Neural cell (in vitro differentiated cells): Measurements from ENCODE around the gene MB21D2.

Experiments
- CTCF ChIP-seq: fragments of 450-650 bp; IDR thresholded peaks from 2 replicates; pipeline ENCODE4 v1.5.1; 2014; ENCODE audit warnings: antibody characterized with exemption, mild to moderate bottlenecking, moderate library complexity; ENCODE audit not compliant: poor library complexity, severe bottlenecking
- EP300 ChIP-seq: fragments of 450-650 bp; conservative IDR thresholded peaks from 2 replicates; pipeline ENCODE4 v1.6.1; 2014; ENCODE audit warnings: antibody characterized with exemption, mild to moderate bottlenecking, moderate library complexity; ENCODE audit not compliant: poor library complexity, severe bottlenecking
- EZH2 ChIP-seq: fragments of 200-600, 300-800 bp; shearing (Covaris generic), sonication (generic); IDR thresholded peaks from 2 replicates; pipeline ENCODE4 v1.6.1; 2014; ENCODE audit warnings: antibody characterized with exemption, low read length, borderline replicate concordance, mild to moderate bottlenecking; ENCODE audit not compliant: insufficient read depth, poor library complexity, severe bottlenecking
- MXI1 ChIP-seq: fragments of 450-650 bp; conservative IDR thresholded peaks from 2 replicates; pipeline ENCODE4 v1.6.1; 2014; ENCODE audit warnings: antibody characterized with exemption, mild to moderate bottlenecking; ENCODE audit not compliant: poor library complexity, severe bottlenecking
- POLR2AphosphoS5 ChIP-seq: IDR thresholded peaks from 2 replicates; pipeline ENCODE4 v1.6.1; 2012
- RAD21 ChIP-seq: fragments of 450-650 bp; conservative IDR thresholded peaks from 2 replicates; pipeline ENCODE4 v1.6.1; 2014; ENCODE audit warnings: antibody characterized with exemption, mild to moderate bottlenecking, moderate library complexity
- REST ChIP-seq: IDR thresholded peaks from 2 replicates; pipeline ENCODE4 v1.6.1; 2012; ENCODE audit warnings: borderline replicate concordance
- SMC3 ChIP-seq: fragments of 450-650 bp; conservative IDR thresholded peaks from 2 replicates; pipeline ENCODE4 v1.6.1; 2014; ENCODE audit warnings: antibody characterized with exemption, mild to moderate bottlenecking, moderate library complexity; ENCODE audit not compliant: poor library complexity
- TAF1 ChIP-seq: IDR thresholded peaks from 2 replicates; pipeline ENCODE4 v1.6.1; 2012; ENCODE audit warnings: low read depth

- TF ChIP-seq TAF1 (no peak), CTCF (no peak), REST (no peak), EP300 (no peak), EZH2 (no peak), RAD21 (no peak), POLR2AphosphoS5 (no peak), SMC3 (no peak), MXI1 (no peak)
These were observed 84.3 kb downstream of the MB21D2 start for GRCh38 chr3:192833177-192833890.
